Ammon's horn (tissue), 1 donor: Measurements from ENCODE around the gene ARL17A.
"Not testable (repeated sequence)": the region's sequence is repeated elsewhere in the genome, so short reads cannot be mapped to it uniquely, and the experiment has no call there.

Source experiments
- DNase-seq: peaks from one replicate; pipeline ENCODE4 v3.0.0-alpha.2; 2016; ENCODE audit warnings: low spot score

Gene ARL17A

GRCh38 chr17:46548607-46549006 lies 30.9 kb downstream of the ARL17A start:
- DNase-seq = peak; percentile 0

- not testable (repeated sequence) for DNase-seq
Observed at GRCh38 chr17:46534716-46535115, 44.8 kb downstream of the ARL17A start.

DNA sequence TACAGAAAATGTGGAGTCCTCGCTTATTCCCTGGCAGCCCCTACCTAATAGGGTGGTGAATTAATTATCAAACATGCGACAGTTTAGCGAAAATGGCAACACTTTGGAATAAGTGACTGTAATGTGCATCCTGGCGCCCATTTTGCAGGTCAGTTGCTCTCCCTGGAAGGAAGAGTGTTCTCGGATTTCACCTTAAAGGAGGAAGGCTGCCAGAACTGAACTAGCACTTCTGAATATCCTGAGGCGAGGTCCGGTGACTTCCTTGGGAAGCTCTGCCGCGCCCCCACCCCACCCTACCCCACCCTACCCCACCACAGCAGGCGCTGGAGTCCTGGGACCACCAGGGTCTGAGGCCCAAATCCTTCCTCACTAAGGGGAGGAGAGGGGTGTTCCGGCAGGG lies 67.3 kb downstream of the ARL17A start, which contains the start of gene LRRC37A2:
LRRC37A2 (plus strand) TSS at position 301 of the 400 bp plus-strand sequence. CDS start 245 bp downstream, outside the sequence.
- not testable (repeated sequence) for DNase-seq

GRCh38 chr17:46505896-46506295 lies 73.6 kb downstream of the ARL17A start:
- not testable (repeated sequence) for DNase-seq

DNA sequence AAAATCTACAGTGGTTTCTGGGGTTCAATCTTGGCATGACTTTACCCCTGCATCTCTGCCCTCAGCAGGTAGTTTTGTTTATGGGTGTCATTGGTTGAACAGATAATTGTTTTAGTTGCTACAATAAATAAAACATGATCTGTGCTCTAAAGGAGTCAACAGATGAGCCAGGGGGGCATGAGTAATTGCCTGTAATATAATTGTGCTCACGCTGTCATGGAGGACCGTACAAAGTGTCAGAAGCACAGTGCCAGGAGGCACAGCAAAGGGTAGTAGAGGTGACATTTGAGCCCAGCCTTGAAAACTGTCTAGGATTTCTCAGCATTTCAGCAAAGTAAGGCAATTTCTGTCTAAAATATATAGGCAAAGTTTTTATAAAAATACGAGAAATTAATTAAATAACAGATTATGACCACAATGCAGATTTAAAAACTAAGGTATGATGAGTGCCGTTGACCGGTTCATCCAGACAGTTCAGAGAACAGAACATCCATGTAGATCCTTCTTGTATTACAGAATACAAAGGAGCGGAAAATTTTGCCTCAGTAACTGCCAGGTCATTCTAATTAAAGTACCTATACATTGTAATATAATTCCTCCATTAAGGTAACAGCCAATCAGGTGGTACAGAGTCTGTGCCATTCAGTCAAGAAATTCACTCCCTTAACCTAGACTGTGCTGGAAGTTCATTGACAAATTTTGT lies 79.9 kb downstream of the ARL17A start:
- DNase-seq = not testable (repeated sequence)

- DNase-seq = not testable (repeated sequence)
Observed at GRCh38 chr17:46492021-46492420, 87.5 kb downstream of the ARL17A start.

- DNase-seq = not testable (repeated sequence)
Observed at GRCh38 chr17:46481310-46481709, 98.2 kb downstream of the ARL17A start.

GRCh38 chr17:46478823-46479222 lies 100.7 kb downstream of the ARL17A start:
- DNase-seq = not testable (repeated sequence)

DNA sequence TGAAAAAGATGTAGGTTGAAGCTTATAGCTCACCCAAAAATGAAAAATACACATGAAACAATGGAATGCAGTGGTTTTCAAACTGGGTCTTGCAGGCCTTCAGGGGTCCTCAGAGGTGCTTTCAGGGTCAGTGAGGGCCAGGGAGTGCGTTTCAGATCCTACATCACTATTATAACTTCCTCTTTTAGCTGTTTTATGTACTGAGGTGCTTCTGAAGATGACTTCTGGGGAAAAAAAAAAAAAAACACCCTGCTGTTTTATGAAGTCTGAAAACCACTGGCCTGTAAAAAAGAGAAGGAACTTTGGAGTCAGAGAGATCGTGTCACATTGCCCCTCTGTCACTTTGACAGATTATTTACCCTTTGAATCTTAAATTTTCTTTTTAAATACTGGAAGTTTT lies 103.9 kb downstream of the ARL17A start:
- DNase-seq = not testable (repeated sequence)

DNA sequence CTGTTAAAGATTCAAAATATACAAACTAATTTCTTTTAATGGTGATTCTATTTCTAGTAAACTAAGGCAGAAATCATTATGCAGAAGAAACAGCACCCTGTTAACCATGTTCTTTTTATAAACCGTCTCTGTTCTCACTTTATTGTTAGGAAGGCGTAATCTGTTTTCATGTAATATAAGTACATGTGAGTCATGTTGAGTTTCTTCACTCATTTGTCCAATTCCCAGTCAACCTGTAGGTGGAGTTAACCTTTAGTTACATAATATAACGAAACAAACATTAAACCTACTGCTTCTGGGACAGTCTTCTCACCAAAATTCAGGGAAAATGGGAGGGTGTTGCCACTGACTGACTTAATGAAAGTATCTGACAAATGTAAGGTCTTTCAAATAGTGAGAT lies 105.0 kb downstream of the ARL17A start:
- not testable (repeated sequence) for DNase-seq

DNA sequence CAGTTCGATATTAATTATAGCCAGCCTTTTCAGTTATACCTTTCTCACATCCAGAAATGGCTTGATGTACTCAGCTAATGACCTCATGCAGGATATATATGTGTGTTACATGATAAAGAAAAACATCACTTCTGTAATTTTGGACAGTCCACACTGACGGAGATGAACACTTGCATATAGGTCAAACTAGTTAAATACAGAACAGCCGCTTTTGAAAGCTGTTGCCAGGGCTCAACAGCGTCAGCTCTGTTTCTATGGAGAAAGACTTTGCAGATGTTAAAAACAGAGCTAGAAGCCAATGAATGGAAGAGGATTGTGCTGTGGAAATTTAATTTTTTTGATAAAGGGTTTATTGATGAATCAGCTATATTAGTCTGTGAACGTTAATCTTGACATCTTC lies 111.9 kb downstream of the ARL17A start:
- DNase-seq = not testable (repeated sequence)
